Testis (tissue), 3 donors: ENCODE results near the gene RAI1. TPM values are rescaled to one million over a fixed set of nuclear protein-coding genes. Genes with fewer than 3 reads are reported as not detected.
A peak's percentile ranks its signal among the peaks of the same experiment; 100 is the strongest.

Experiments
- DNase-seq: peaks from one replicate; pipeline ENCODE4 v3.0.0-alpha.2; 2019
- H3K27ac ChIP-seq, 2 donors: fragments of 200-600 bp; sonication (generic); one replicate each; pipeline ENCODE4 v1.5.1; 2019
- H3K27me3 ChIP-seq: fragments of 200-600 bp; sonication (generic); one replicate; pipeline ENCODE4 v1.5.1; 2019
- H3K36me3 ChIP-seq: fragments of 200-600 bp; sonication (generic); one replicate; pipeline ENCODE4 v1.5.1; 2017; ENCODE audit warnings: low read depth; ENCODE audit errors: missing control alignments
- H3K4me1 ChIP-seq: fragments of 200-600 bp; sonication (generic); one replicate; pipeline ENCODE4 v1.5.1; 2019
- H3K4me3 ChIP-seq, 2 donors: fragments of 200-600 bp; sonication (generic); one replicate each; pipeline ENCODE4 v1.5.1; 2017 to 2019
- H3K9me3 ChIP-seq: fragments of 200-600 bp; sonication (generic); one replicate; pipeline ENCODE4 v1.5.1; 2017
- CTCF ChIP-seq, 3 experiments: fragments of 450-650 bp in 2 of 3; fragments of 200-600 bp in 1 of 3; sonication (generic) in 1 of 3; IDR thresholded peaks; one replicate each; pipeline ENCODE4 v1.5.1; 2016 to 2019; ENCODE audit warnings: antibody characterized with exemption in 3 of 3, mild to moderate bottlenecking in 2 of 3, moderate library complexity in 1 of 3
- POLR2A ChIP-seq: fragments of 450-650 bp; IDR thresholded peaks from one replicate; pipeline ENCODE4 v1.6.1; 2017; ENCODE audit warnings: antibody characterized with exemption, mild to moderate bottlenecking, moderate library complexity
- WGBS, 2 donors: methylation state at CpG; one replicate each; pipeline ENCODE4 v1.1.5; 2018; 5-methylcytosine and 5-hydroxymethylcytosine counted together
- intact Hi-C: fragments of 100-400 bp; cut with DNase I; formaldehyde crosslinking; loops from one replicate; pipeline ENCODE4 v1.15.1; 2023; ENCODE audit warnings: low total_unique reads
- polyA plus RNA-seq: library from polyadenylated mRNA; stranded (reverse); fragments of 350-450 nt; fragmentation: Illumina TruSeq; extraction: RNeasy Lipid Tissue Mini Kit (QIAGEN cat#74804); gene quantifications from one replicate; pipeline ENCODE4 v1.2.3, GENCODE V29; 2014; ENCODE audit warnings: low read depth, low replicate concordance; ENCODE audit not compliant: insufficient read depth
- total RNA-seq, 2 donors: library from RNA; depleted of rRNA; stranded (reverse); fragments of >200 nt; gene quantifications; one replicate each; pipeline ENCODE4 v1.2.3, GENCODE V29; 2016

RAI1 gene
- total and polyA plus RNA-seq, 3 donors from 2014 or later = 17.5 to 44.5 (median 42.8) TPM

DNA sequence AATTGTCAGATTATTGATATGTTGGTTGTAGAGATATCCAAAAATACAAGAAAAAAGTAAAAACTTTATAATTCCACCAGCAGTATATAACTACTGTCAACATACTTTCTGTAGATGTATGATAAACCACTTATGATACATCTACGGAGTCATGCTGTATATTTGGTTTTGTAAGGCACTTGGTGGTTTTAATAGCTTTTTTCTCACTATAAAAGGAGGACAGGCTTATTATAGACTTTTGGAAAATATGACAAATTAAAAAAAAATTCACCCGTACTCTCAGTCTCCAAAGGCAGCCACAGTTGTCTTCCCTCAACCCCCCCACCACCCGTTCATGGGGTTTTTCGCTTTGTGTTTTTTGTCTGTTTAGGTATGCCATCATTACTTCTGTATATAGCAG lies 14.8 kb downstream of the RAI1 start:
- Histone ChIP-seq H3K36me3 (no peaks in the 10 kb centered on the region), H3K27me3 (no peaks in the 10 kb centered on the region), H3K4me1 (peaks cover 73% of the 10 kb centered on the region), H3K9me3 (no peaks in the 10 kb centered on the region), H3K4me3 (no peak overlapping the region), H3K27ac (peak overlapping the region; percentile 89 to 98)
- no peak for DNase-seq
- 59 to 67% methylated on average over 4 of the region's 4 CpGs for WGBS, 2 donors
- intact Hi-C loops = no loop called here
- TF ChIP-seq CTCF (IDR thresholded peaks at IDR 0.05) = no peak
- TF ChIP-seq POLR2A = no peak

DNA sequence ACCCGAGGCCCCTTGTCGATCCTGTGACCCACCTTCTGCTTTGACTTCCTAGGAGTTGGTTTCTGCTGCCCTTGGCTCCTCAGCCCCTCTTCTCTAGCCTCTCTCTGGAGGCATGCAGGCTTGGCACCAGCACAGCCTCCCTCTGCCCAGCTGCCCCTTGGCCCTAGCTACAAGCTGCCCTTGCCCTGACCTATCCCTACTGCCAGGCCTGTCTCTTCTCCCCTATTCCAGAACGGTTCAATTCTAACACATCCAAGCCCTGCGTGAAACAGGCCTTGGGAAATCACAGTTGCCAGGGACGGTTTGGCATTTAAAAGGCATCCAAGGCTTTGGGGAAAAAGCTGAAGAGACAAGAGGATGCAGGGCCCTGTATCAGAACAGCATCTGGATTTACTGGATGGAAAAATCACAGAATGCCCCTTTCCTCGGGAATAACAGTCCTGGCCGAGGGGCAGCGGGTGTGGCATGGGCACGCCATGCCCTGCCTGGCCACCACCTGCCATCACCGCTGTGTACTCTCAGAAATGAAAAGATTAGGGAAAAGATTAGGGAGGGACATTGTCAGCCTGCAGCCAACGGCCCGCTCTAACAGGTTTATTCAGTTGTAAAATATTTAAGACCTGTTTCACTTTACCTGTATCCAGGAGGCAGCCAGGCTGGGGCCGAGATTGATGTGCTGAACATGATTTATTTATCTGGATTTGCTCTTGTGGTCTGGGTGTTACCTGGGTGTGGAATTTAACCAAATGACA lies 15.8 kb downstream of the RAI1 start:
- Histone ChIP-seq H3K9me3 (no peaks in the 10 kb centered on the region), H3K27ac (peak overlapping the region in 1 of 2 donors; percentile 98), H3K4me1 (peaks cover 75% of the 10 kb centered on the region), H3K36me3 (no peaks in the 10 kb centered on the region), H3K27me3 (no peaks in the 10 kb centered on the region), H3K4me3 (no peak overlapping the region)
- WGBS, 2 donors = 59 to 78% methylated on average over 13 of the region's 13 CpGs
- DNase-seq = no peak
- intact Hi-C loops = no loop called here
- no peak for TF ChIP-seq CTCF (IDR thresholded peaks at IDR 0.05)
- no peak for TF ChIP-seq POLR2A

- peaks cover 70% of the 10 kb centered on the region for H3K4me1 ChIP-seq
- no peak for DNase-seq
- H3K9me3 ChIP-seq = no peaks in the 10 kb centered on the region
- intact Hi-C loops = no loop called here
- WGBS, 2 donors = 79 to 88% methylated on average over 1 to 5 of the region's 5 CpGs
- H3K4me3 ChIP-seq = no peak overlapping the region
- no peak overlapping the region for H3K27ac ChIP-seq
- no peak for TF ChIP-seq POLR2A
- TF ChIP-seq CTCF (IDR thresholded peaks at IDR 0.05) = no peak
- H3K36me3 ChIP-seq = no peaks in the 10 kb centered on the region
- no peaks in the 10 kb centered on the region for H3K27me3 ChIP-seq
These were observed 17.1 kb downstream of the RAI1 start for GRCh38 chr17:17698371-17698770.

GRCh38 chr17:17698869-17699351 lies 17.7 kb downstream of the RAI1 start:
- H3K27me3 ChIP-seq = no peaks in the 10 kb centered on the region
- H3K4me1 ChIP-seq = peaks cover 70% of the 10 kb centered on the region
- no peak for TF ChIP-seq CTCF (IDR thresholded peaks at IDR 0.05)
- WGBS, 2 donors = 34 to 69% methylated on average over 8 of the region's 8 CpGs
- no peaks in the 10 kb centered on the region for H3K9me3 ChIP-seq
- no peaks in the 10 kb centered on the region for H3K36me3 ChIP-seq
- no peak overlapping the region for H3K27ac ChIP-seq
- intact Hi-C loops = no loop called here
- no peak overlapping the region for H3K4me3 ChIP-seq
- peak; percentile 48 for DNase-seq

DNA sequence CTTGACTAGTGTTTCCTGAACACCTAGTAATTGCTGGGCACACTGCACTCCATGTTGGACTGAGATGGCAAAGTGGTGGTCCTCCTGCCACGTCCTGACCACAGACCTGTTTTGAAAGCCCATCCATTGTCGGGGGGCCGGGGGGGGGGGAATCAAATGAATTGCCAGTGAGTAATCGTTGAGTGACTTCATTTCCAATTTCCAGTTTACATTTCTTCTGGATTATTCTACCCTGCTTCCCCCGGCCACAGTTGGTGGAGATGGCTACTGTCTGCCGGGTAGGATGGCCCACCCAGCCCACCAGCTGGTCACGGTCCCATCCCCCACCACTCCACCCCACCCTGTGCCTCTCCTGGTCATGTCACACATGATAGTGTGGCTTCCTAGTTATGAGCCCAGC lies 18.2 kb downstream of the RAI1 start:
- no peak for DNase-seq
- peak overlapping the region in 1 of 2 donors; percentile 32 for H3K27ac ChIP-seq
- no peaks in the 10 kb centered on the region for H3K9me3 ChIP-seq
- TF ChIP-seq CTCF (IDR thresholded peaks at IDR 0.05) (no peak), POLR2A (no peak)
- no peak overlapping the region for H3K4me3 ChIP-seq
- H3K4me1 ChIP-seq = peaks cover 71% of the 10 kb centered on the region
- H3K27me3 ChIP-seq = no peaks in the 10 kb centered on the region
- intact Hi-C loops = no loop called here
- H3K36me3 ChIP-seq = no peaks in the 10 kb centered on the region
- WGBS, 2 donors = 78 to 85% methylated on average over 7 of the region's 7 CpGs
